ENCODE measurements around the gene TTC32. TPM values are rescaled to one million over a fixed set of nuclear protein-coding genes. Genes with fewer than 3 reads are reported as not detected.

Gene TTC32
- total RNA-seq, 1 donor from 2014 or later = 7.0 TPM

DNA sequence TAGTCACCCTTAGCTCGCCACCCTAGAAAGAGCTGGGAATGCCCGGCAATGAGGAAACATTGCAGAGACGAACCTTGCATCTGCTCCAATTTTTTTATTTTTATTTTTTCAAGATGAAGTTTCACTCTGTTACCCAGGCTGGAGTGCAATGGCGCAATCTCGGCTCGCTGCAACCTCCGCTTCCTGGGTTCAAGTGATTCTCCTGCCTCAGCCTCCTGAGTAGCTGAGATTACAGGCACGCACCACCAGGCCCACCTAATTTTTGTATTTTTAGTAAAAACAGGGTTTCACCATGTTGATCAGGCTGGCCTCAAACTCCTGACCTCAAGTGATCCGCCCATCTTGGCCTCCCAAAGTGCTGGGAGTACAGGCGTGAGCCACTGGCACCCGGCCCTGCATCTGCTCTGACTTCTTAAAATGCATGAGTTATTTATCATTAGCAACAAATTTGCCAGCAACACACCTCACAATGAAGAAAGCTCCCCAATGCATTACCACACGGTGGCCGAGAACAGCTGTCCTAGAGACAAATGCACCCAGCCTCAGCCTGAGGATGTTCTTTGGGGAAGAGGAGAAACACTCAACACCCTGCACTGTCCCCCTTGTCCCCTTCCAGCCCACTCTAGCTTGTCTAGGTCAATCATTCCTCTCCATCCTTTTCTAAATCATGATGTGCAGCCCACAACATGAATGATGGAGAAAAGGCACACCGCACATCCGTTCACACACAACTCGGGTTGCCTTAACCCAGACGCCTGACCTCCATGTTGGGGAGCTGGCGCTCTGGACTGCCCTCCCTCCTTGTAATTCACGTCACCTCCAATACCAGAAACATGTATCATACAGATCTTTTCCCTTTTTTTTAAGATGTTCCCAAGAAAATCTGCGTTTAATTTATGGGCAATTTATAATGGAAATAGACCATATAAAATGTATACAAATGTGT is 46.9 kb downstream of the TTC32 start:
- DNase-seq (ENCODE audit: extremely low read depth, low read depth, low spot score) = no peak

GRCh38 chr2:19851116-19851695 is 50.6 kb downstream of the TTC32 start:
- DNase-seq (ENCODE audit: extremely low read depth, low read depth, low spot score) = no peak

- no peak for DNase-seq (ENCODE audit: extremely low read depth, low read depth, low spot score)
Measured at GRCh38 chr2:19850056-19851050, 51.4 kb downstream of the TTC32 start.

- no peak for DNase-seq (ENCODE audit: extremely low read depth, low read depth, low spot score)
Measured at GRCh38 chr2:19848952-19849351, 52.8 kb downstream of the TTC32 start.

GRCh38 chr2:19848029-19848750 is 53.6 kb downstream of the TTC32 start:
- DNase-seq (ENCODE audit: extremely low read depth, low read depth, low spot score) = no peak

DNA sequence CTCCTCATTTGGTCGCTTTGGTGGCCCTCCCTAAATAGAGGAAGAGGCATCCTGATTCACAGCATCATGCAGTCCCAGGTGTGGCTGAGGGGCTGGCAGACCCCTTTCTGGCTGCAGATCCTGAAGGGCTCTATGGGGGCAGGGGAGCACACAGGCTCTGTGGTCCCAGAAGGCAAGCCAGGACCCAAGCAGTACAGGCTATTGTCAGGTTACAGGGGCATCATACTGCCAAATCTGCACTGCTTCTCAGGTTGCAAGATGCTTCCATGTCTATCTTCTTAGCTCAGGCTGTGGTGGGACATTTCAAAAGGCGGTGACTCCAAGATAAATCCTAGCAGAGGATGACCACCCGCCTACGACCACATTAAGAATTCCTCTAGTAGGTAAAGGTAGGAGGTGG is 54.3 kb downstream of the TTC32 start:
- DNase-seq (ENCODE audit: extremely low read depth, low read depth, low spot score) = no peak

Other genes with a start within 250 kb of the TTC32 start
- gene WDR35, start 88.1 kb upstream of the TTC32 start, total RNA-seq = 5.2 and 5.7 TPM in 2 replicates
- gene MATN3, start 110.7 kb upstream of the TTC32 start, total RNA-seq = 1.9 and 3.6 TPM in 2 replicates
- gene LAPTM4A, start 149.6 kb upstream of the TTC32 start, total RNA-seq = 158 and 175 TPM in 2 replicates

Measured in glomerular endothelial cell (primary cell).